NT2/D1 (cell line): ENCODE results near the gene REEP3.

ENCODE experiments used
- SUZ12 ChIP-seq: IDR thresholded peaks from 2 replicates; pipeline ENCODE4 v1.6.1; 2011; ENCODE audit not compliant: insufficient read length, insufficient read depth; ENCODE audit errors: extremely low read depth
- YY1 ChIP-seq: IDR thresholded peaks from 2 replicates; pipeline ENCODE4 v1.6.1; 2011; ENCODE audit not compliant: insufficient read length, insufficient read depth

- TF ChIP-seq YY1 (no peak), SUZ12 (no peak)
Measured at GRCh38 chr10:63548860-63549259, 27.7 kb downstream of the REEP3 start.
